ENCODE data around the gene THOC6.

DNA sequence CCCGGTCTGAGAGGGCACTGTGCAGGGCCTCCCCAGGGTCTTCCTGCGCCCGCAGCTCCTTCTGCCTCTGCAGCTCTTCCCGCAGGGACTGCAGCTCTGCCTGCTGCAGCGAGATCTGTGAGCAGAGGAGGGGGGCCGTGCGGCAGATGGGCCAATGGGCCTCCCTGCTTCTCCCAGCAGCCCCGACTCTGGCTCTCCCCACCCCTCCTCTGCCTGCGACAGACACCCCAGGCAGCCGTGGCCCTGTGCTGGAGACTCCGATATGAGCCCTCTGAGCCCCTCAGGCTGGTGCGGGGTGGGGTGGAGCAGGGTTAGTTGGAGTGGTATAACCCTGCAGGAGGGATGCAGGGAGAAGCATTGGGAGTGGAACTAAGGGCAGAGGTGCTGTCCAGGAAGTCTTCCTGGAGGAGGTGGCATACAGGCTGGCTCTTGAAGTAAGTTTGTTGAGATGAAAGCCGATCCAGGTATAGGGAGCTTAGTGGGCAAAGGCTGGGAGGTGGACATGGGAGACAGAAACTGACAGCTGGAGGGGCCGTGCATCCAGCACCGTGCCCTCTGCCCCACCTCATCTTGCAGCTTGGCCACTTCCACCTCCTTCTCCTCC, 5.0 kb downstream of the THOC6 start:
- no peak for TF ChIP-seq ZNF274 (IDR thresholded peaks at IDR 0.05; ENCODE audit: low read depth, low read length)
- TF ChIP-seq YY1 (IDR thresholded peaks at IDR 0.05; ENCODE audit: insufficient read depth, insufficient read length) = no peak
- TF ChIP-seq SUZ12 (IDR thresholded peaks at IDR 0.05; ENCODE audit: extremely low read depth, insufficient read depth, insufficient read length) = no peak

Measured in NT2/D1 (cell line).